Panc1 (cell line): Measurements from ENCODE around the gene SCIMP.

Source experiments
- POLR2AphosphoS5 ChIP-seq: IDR thresholded peaks from 2 replicates; pipeline ENCODE4 v1.6.1; 2012; ENCODE audit warnings: mild to moderate bottlenecking, low read depth, low read length, moderate library complexity
- SIN3A ChIP-seq: IDR thresholded peaks from 2 replicates; pipeline ENCODE4 v1.6.1; 2012; ENCODE audit warnings: low read depth, mild to moderate bottlenecking, low read length, moderate library complexity, borderline replicate concordance; ENCODE audit not compliant: insufficient read depth
- TCF7L2 ChIP-seq: IDR thresholded peaks from 2 replicates; pipeline ENCODE4 v1.6.1; 2011; ENCODE audit warnings: mild to moderate bottlenecking, low read depth, low read length, inconsistent platforms
- TF ChIP-seq, protein P1 (sequence below): fragments of 450-650 bp; IDR thresholded peaks from 2 replicates; pipeline ENCODE4 v1.5.1; 2017; ENCODE audit warnings: mild to moderate bottlenecking

DNA sequence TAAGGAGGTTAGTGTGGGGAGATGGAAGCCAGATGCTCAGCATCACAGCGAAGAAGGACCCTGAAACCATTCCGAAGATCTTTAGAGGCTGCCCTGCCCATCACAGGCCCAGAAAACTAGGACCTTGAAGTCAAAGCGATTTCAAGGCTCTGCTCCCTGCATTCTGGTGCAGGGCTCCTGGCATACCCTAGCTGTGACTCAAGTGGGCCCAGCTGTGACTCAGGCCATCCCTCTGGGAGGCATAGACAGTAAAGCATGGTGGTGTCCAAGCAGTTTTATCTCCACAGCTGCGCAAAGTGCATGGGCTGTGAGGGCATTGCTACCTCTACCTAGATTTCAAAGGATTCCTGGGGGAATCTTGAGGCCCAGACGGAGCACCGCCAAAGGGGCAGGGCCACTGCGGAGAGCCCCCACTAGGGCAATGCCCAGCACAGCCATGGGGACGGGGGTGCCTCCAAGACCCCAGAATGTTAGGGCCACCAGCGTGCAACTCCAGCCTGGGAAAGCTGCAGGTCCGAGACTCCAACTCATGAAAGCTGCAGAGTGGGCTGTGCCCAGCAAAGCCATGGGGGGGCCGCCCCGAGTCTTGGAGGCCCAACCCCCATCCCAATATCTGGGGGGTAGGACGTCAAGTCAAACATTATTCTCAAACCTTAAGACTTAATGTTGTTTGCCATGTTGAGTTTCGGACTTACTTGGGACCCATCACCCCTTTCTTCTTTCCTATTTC lies 31.3 kb downstream of the SCIMP start:
- TF ChIP-seq, protein P1, sequence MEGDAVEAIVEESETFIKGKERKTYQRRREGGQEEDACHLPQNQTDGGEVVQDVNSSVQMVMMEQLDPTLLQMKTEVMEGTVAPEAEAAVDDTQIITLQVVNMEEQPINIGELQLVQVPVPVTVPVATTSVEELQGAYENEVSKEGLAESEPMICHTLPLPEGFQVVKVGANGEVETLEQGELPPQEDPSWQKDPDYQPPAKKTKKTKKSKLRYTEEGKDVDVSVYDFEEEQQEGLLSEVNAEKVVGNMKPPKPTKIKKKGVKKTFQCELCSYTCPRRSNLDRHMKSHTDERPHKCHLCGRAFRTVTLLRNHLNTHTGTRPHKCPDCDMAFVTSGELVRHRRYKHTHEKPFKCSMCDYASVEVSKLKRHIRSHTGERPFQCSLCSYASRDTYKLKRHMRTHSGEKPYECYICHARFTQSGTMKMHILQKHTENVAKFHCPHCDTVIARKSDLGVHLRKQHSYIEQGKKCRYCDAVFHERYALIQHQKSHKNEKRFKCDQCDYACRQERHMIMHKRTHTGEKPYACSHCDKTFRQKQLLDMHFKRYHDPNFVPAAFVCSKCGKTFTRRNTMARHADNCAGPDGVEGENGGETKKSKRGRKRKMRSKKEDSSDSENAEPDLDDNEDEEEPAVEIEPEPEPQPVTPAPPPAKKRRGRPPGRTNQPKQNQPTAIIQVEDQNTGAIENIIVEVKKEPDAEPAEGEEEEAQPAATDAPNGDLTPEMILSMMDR: no peak
- no peak for TF ChIP-seq TCF7L2
- no peak for TF ChIP-seq SIN3A
- TF ChIP-seq POLR2AphosphoS5: no peak
